Amygdala (tissue), 56 donors: Measurements from ENCODE around the gene GOLGA8N.

Experiments
- DNase-seq, 56 donors: peaks; one replicate each; lab custom pipeline; 2025; lab: John Stamatoyannopoulos, UW

GOLGA8N gene

GRCh38 chr15:32649342-32649741 lies 56.1 kb downstream of the GOLGA8N start:
- DNase-seq, result no peak

DNA sequence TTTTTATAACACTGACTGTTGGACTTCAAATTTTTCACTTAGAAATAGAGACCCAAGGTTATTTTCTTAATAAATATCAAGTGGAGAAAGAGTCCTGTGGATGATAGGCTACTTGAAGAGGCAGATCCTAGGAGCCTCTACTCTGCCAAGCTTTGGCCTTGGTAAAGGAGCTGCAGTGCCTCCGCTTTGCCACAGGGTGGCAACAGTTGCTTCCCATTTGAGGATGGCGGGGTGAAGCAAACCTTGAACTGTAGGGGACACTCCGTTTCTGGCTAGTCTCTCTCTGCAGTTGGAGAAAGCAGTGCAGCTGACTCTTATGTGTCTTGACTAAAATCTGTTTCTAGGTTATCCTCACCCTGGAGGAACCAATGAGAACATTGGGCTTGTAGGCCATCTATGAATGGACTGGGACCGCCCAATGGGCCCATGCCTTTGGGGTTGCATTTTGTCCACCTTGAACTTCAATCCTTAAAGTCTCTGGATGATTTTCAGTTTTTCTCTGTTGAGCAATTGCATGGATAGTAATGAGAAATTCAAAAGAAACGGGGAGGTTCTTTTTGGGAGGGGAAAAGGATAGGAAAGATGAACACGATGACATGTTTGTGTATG lies 58.1 kb downstream of the GOLGA8N start:
- DNase-seq, result peak in 26 of 56 donors; percentile 4 to 59 (median 22)

DNA sequence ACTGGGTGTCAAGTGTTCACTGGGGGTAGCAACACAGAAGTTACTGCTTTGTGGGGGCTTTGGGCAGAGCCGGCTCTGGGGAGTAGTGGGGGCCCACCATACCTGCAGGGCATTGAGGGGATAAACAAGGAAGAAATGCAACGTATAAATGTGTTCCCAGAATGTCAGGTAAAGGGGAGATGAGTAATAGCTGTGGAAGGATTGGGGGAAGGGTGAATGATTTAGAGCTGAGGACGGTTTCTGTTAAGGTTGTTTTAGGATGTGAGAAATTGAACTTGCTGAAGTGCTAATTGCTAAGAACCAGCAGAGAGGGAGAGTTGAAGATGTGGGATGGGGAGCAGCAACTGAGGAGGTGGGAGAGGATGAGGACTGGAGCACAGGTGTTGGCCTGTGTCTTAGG lies 58.9 kb downstream of the GOLGA8N start:
- no peak for DNase-seq

GRCh38 chr15:32656091-32656490 lies 62.8 kb downstream of the GOLGA8N start:
- no peak for DNase-seq

DNA sequence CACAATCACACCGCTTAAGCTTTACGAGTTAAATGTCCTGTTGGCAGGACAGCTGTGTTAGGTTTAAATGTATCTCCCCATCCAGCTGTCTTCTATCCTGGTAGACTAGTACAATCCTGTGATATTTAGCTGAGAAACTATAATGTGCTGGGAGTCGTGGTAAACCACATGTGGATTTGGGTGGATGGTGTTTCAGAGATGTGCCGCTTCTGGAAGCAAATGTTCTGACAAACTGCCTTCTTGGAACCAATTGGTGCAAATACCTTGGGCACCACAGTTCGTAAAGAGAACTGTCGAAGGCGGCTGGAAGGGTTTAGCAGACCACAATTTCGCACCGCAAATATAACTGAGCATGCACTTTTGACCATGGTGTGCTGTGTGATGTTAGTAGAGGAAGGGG lies 63.2 kb downstream of the GOLGA8N start:
- DNase-seq, result no peak
